ENCODE measurements around the gene ANKRD6.

ANKRD6 gene

GRCh38 chr6:89409461-89410035 lies 23.4 kb upstream of the ANKRD6 start:
- TF ChIP-seq CTCF (IDR thresholded peaks at IDR 0.05): no peak

GRCh38 chr6:89410231-89410761 lies 22.7 kb upstream of the ANKRD6 start:
- TF ChIP-seq CTCF (IDR thresholded peaks at IDR 0.05): no peak

GRCh38 chr6:89410788-89411144 lies 22.2 kb upstream of the ANKRD6 start:
- no peak for TF ChIP-seq CTCF (IDR thresholded peaks at IDR 0.05)

GRCh38 chr6:89411145-89412070 lies 21.5 kb upstream of the ANKRD6 start:
- TF ChIP-seq CTCF (IDR thresholded peaks at IDR 0.05): no peak

- no peak for TF ChIP-seq CTCF (IDR thresholded peaks at IDR 0.05)
These were observed 20.6 kb upstream of the ANKRD6 start, which contains the start of gene RRAGD for GRCh38 chr6:89412071-89413005. Gene RRAGD (minus strand): TSS chr6:89412273. CDS start chr6:89411993, 280 bp downstream.

- no peak for TF ChIP-seq CTCF (IDR thresholded peaks at IDR 0.05)
These were observed 19.9 kb upstream of the ANKRD6 start for GRCh38 chr6:89413006-89413400.

GRCh38 chr6:89414215-89414614 lies 18.7 kb upstream of the ANKRD6 start:
- TF ChIP-seq CTCF (IDR thresholded peaks at IDR 0.05): no peak

Data from LNCAP (cell line).